Stimulated activated CD4-positive, alpha-beta T cell treated with anti-CD3 and anti-CD28 coated beads, Interleukin-12 subunit alpha, Interleukin-12 subunit beta, amount 100 ng/mL, for 48 hours (primary cell): ENCODE data around the gene WDR38.

Experiments
- DNase-seq, 3 donors: peaks; one replicate each; pipeline ENCODE4 v3.0.0-alpha.2; 2020; ENCODE audit warnings: low read depth in 2 of 3, low spot score in 1 of 3

WDR38 gene

GRCh38 chr9:124857533-124858162, 4.4 kb downstream of the WDR38 start:
- DNase-seq = no peak

GRCh38 chr9:124858330-124859046, 5.2 kb downstream of the WDR38 start:
- no peak for DNase-seq

DNA sequence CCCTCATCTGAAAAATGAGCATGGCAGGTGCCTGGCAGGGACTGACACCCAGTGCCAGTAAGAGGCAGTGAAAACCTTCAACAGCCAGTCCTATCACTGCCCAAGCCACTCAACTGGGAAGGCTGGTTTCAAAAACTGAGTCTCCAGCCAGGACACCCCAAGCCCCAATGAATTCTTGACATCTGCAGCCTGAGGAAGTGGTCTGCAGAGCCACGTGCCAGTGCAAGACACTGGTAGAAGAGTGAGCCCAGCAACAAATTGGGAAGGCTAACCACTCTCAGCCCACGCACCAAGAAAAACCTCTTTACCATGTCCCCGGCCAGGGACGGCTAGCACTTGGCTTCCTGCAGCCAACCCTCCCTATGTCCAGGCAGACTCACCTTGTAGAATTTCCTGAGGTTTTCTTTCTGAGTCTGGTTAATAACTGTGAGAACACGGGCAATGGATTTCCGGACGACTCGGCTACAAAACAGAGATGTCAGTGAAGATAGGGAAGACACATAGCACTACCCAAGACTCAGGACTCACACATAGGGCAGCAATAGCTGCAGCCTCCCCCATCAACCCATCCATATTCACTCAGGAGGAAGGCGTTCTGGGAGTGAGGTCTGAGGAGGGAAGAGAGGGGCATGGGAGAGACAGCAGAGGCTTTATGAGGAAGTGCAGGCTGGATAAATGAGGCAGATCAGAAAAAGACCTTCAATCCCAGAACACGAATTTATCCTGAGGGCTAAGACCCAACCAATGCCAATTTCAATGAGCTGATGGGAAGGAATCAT, 6.7 kb downstream of the WDR38 start:
- DNase-seq = no peak

DNA sequence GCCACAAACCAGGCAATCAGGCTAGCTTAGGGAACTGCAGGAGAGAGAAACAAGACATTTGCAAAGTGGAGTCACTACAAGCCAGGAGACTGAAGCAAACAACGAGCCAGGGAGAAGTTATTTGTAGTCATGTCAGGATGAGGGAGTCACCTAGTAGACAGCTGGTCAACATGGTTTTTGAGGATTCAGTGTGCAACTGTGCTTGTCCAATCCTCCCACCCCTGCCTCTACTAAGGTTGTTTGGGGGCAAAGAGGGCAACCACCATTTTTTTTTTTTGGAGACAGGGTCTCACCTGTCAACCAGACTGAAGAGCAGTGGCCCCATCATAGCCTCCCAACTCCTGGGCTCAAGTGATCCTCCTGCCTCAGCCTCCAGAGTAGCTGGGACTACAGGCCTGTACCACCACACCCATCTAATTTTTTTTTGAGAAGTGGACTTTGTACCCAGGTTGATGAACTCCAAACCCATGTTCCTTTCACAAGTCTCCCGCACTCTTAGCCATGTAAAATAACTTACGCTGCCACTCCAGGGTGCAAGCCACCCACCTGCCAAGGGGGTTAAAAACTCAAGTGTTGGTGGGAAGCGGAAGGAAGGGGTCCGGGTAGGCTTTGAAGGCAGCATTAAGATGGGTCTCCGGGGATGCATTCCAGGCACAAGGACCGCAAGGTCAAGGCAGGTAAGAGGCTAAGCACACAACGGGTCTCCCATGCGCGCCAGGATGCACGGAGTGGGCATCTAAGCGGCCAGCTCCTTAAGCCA, 7.5 kb downstream of the WDR38 start:
- DNase-seq = no peak

- peak; percentile 88 to 96 (median 89) for DNase-seq
Measured at GRCh38 chr9:124861342-124862229, 8.3 kb downstream of the WDR38 start, which contains the start of the genes ARPC5L and RPL35. Gene ARPC5L (plus strand): TSS chr9:124862130. CDS start chr9:124869291, 7,161 bp downstream. Gene RPL35 (minus strand): TSS chr9:124861957. CDS start chr9:124861912, 45 bp downstream.

DNA sequence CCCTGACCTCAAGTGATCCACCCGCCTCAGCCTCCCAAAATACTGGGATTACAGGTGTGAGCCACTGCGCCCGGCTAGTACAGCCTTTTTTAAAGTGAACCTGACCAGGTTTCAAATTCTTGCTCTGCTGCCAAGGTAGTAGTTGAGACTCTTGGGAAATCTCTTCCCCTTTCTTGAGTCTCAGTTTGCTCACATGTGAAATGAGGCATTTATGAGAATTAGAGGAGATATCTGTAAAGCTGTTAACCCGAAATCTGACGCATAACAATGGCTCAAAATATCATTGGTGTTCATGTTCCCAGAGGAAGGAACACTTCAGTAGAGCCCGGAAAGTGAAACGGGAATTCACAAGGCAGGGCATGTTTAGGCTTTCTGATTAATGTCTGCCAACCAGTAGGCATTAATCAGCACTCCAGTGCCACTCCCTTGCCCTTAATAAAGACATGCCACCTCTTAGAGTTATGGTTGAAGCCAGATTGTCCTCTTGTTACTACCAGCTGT, 10.2 kb downstream of the WDR38 start:
- DNase-seq = no peak

DNA sequence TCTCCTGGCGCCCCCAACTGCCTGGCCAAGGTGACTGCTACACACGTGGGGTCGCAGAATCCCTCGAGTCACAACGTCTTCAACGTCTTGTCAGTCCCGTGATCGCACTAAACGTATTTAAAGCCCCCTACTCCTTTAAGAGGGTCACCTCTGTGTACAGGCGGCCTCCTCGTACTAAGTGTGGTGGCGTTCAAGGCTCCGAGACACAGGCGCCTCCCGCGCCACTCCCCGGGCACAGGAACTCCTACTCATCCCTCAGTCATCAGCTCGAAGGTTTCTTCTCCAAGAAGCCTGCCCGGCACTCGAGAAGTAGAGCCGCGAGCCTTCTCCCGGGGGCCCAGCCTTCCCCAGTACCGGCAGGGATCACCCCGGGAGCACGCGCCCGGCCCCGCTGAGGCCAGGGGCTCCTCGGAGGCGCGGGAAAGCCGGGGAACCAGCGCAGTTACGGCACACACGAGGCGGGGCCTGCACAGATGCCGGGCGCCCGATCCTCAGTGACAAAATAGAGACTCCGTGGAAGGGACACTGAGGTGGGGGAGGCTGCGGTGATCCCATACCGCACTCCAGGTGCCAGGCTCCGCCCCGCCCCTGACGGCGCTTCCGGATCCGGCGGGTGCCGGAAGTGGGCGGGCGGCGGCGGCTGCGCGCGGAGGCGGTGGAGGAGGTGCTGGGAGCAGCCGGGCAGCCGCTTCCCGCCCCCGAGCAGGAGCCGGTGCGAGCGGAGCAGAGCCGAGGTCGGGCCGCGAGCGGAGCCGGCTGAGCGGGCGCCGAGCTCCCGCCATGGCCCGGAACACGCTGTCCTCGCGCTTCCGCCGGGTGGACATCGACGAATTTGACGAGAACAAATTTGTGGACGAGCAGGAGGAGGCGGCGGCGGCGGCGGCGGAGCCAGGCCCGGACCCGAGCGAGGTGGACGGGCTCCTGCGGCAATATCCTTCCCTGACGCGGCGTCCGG, 15.5 kb downstream of the WDR38 start:
- peak; percentile 86 to 93 (median 89) for DNase-seq

DNA sequence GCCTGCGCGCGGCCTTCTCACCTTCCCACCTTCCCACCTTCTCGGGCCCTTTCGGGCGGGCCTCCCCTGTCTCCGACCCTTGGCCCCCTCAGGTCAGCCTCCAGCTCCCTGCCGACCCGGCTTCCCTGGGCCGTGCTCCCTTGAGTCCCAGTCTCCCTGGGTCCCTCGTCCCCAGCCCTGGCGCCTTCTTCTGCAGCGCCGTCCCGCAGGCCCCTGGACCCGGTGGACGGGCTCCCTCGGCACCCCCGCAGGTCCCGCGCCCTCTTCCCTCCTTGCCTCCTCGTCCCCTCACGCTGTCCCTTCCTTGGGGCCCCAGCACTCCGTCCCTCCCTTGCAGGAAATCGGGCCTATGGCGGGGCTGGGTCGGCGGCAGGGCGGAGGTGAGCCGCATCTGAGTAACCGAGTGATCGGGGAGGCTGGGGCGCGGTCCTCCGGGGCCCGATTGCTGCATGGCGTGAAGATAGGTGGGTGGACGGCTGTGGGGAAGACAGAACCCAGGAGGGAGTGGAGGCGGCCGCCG, 16.3 kb downstream of the WDR38 start:
- DNase-seq = no peak

DNA sequence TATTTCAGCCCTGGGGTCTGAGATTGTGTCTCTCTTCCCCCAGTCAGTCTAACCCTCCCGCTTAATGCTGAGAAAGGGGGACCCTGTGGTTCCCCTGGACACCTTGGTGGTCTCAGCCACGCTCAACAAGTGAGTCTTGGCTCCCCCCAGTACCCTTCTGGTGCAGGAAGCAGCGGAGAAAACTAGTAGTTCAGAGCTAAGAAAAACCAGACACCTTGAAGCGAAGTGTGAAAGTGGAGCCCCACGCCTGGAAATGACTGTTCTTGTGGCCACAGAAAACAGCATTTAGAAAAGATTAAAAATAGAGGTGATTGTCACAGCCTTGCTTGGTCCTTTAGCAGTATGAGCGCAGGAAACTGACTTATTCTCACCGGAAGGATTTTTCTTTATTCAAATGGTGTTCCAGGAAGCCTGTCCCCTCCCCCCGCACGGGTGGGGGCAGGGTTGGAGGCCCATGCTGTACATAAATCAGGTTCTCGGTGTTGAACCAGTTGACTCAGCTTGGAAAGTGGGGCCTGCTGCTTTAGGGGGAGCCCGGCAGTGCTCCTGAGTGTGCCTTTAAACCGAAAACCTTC, 16.8 kb downstream of the WDR38 start:
- DNase-seq = peak; percentile 84 to 93 (median 89)

- no peak for DNase-seq
Measured at GRCh38 chr9:124870723-124871122, 17.5 kb downstream of the WDR38 start.

DNA sequence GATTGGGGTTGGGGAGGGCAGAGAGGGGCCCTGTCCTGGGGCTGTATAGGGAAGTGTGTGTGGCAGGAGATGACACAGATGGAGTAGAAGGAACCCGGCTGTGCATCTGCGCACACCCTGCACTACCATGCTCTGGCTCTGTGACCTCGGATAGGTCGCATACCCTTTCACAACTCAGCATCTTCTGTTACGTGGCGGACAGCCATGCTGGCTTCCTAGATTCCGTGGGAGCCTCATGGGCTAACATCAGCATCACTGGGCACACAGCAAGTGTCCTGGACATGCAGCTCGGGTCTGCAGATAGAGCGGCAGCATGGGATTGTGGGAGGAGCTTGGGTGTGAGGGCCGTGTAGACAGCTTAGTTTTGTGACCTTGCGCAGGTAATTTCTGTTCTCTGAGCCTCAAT, 17.9 kb downstream of the WDR38 start:
- no peak for DNase-seq

DNA sequence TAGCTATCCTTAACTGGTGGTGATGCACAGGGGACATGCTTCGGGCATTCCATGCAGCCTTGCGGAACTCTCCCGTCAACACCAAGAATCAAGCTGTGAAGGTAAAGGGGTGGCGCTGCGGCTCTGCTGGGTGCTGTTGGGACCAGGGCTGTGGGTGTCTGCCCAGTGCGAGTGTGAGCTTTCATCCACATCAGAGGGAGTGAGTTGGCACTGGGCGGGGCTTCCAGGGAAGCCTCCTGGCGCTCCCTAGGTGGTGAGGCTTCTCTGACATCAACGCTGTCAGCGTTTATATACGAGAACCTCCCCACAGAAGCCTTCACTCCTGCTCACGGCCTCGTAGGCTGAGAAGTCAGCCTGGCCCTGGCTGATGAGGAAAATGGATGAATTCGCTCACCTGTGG, 20.4 kb downstream of the WDR38 start:
- DNase-seq = no peak

GRCh38 chr9:124875501-124875900, 22.2 kb downstream of the WDR38 start:
- no peak for DNase-seq

DNA sequence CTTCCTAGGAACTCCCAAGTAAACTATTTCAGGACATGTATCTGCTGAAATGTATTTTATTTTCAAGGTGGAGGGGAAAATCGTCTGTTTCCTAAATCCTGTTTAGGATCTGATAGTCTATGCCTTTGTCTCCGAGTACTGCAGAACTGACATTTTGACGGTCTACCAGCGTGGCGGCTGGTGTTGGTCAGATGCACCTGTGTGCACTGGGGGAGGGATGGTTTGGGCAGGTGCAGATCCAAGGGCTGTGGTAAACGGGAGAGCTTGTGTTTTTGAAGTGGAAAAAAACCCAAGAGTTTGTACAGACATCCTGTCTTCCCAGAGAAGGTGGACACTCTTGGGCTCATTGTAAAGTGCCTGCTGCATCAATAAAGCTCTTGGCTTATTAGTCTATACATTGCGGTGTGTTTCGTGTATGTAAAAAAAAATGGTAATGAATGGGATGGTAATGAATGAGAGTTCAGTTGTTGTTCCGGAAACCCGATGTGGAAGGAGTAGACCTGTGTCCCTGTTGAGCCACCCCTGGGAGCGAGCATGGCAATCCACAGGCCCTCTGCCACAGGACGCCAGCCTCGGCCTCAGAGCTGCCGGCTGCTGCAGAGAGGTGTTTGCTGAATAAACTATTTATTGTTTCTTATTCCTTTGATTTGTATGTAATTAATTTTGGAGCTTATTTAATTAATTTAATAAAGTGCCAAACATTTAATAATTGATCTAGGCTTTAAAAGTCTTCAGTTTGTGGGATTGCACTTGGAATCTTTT, 23.9 kb downstream of the WDR38 start:
- no peak for DNase-seq

GRCh38 chr9:124878021-124878420, 24.8 kb downstream of the WDR38 start:
- no peak for DNase-seq

DNA sequence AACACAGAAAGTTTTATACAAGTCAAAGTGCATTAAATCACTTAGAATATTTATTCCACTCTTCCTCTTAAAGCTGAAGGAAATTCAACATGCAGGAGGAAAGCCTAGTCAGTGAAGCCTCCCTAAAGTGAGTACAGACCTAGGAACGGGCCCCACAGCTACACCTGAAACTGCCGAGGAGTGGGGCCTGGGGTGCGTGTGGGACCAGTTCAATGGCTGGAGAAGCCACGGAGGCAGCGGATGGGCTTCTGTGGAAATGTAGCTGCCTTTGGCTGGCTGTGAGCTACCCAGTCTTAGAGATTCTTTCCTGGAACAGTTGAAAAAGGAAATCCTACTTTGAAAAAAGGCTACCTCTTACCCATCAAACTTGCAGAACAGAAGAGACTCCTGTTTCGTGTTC, 25.3 kb downstream of the WDR38 start:
- DNase-seq = no peak

DNA sequence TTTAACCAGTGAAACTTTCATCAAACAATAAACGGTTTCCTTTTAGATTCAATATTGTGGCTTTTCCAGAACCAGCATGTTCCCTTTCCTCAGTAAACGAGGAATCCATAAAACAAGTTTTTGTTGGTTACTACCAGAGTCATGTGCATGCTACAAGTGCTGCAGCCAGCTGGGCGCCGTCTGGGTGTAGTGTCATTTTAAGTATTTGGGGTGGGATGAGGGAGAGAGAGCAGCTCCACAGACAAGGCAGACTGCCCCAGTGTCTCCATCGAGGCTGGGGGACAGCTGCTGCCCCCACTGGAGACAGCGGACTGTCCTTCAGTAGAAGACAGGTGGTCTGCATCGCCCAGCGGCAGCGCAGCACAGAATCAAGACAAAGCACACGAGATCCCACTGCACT, 26.0 kb downstream of the WDR38 start:
- no peak for DNase-seq

- no peak for DNase-seq
Measured at GRCh38 chr9:124880501-124880900, 27.2 kb downstream of the WDR38 start.
